Mammary epithelial cell (primary cell): Measurements from ENCODE around the gene NLRP6.

Experiments used
- EZH2 ChIP-seq: IDR thresholded peaks from 2 replicates; pipeline ENCODE4 v1.6.1; 2012; ENCODE audit warnings: low read length, inconsistent platforms, borderline replicate concordance
- TF ChIP-seq, protein P1 (sequence below), 2 donors: IDR thresholded peaks in 1 of 2; conservative IDR thresholded peaks in 1 of 2; 2 replicates each; pipeline ENCODE4 v1.5.1; 2011 to 2012; ENCODE audit warnings: inconsistent platforms in 2 of 2, low read length in 2 of 2, mild to moderate bottlenecking in 2 of 2, control low read depth in 1 of 2, low read depth in 1 of 2; ENCODE audit not compliant: insufficient read depth in 1 of 2; ENCODE audit errors: extremely low read depth in 1 of 2

- TF ChIP-seq, protein P1, sequence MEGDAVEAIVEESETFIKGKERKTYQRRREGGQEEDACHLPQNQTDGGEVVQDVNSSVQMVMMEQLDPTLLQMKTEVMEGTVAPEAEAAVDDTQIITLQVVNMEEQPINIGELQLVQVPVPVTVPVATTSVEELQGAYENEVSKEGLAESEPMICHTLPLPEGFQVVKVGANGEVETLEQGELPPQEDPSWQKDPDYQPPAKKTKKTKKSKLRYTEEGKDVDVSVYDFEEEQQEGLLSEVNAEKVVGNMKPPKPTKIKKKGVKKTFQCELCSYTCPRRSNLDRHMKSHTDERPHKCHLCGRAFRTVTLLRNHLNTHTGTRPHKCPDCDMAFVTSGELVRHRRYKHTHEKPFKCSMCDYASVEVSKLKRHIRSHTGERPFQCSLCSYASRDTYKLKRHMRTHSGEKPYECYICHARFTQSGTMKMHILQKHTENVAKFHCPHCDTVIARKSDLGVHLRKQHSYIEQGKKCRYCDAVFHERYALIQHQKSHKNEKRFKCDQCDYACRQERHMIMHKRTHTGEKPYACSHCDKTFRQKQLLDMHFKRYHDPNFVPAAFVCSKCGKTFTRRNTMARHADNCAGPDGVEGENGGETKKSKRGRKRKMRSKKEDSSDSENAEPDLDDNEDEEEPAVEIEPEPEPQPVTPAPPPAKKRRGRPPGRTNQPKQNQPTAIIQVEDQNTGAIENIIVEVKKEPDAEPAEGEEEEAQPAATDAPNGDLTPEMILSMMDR (conservative IDR thresholded peaks at IDR 0.05 in 1 of 2, IDR thresholded peaks at IDR 0.05 in 1 of 2; ENCODE audit: extremely low read depth in 1 of 2, insufficient read depth in 1 of 2, low read depth in 1 of 2, low read length in 2 of 2): no peak
- TF ChIP-seq EZH2: no peak
Observed at GRCh38 chr11:285021-285893, 7.0 kb downstream of the NLRP6 start.
